ENCODE measurements around the gene MAB21L1. TPM values are rescaled to one million over a fixed set of nuclear protein-coding genes. Genes with fewer than 3 reads are reported as not detected.

Gene MAB21L1
- total RNA-seq, 4 donors from 2014 or later = 1.1 to 3.3 (median 2.2) TPM

DNA sequence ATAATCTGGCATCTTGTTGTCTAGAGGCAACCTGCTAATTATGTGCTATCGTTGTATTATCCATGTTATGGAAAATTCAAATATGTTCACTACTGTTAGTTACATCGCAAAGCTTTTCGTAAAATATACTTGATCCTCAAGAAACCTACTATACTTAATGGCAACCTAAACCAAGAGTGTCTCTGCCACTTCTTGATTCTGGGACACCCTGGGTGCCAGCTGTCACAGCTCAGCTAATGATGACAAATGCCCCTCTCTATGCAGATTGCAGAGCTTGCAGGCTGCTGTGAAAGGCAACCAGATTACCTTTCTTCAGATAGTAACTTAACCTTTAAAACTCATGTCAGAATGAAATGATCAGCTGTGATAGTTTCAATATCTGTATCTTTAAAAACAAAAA, 8.9 kb upstream of the MAB21L1 start:
- ATAC-seq = no peak
- WGBS, 2 donors (ENCODE audit: low coverage in 1 of 2) = 90 to 97% methylated on average over 2 to 3 of the region's 3 CpGs

DNA sequence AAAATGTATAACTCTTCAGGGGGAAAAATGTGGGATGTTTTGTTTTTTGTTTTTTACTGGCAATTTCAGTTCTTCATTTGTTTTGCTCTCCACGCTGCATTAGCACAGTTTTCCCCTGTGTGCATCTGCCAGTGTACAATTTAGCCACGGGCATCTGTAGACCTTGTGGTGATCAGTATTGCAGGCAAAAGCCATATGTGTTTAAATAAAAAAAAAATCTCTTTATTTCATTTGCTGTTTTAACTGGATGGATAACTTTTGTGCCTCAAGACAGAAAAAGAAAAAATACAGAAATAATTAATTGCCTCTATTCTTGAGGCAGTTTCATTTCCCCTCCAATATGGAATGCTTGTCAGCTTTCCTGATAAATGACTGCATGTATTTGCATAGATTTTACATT, 7.9 kb upstream of the MAB21L1 start:
- no peak for ATAC-seq

More for the DNA sequence above, 8.9 kb upstream of the MAB21L1 start:
- TF ChIP-seq POLR2A (IDR thresholded peaks at IDR 0.05) (no peak), EP300 (IDR thresholded peaks at IDR 0.05) (no peak), POLR2AphosphoS5 (IDR thresholded peaks at IDR 0.05) (no peak)
- Histone ChIP-seq H3K4me1 (no peaks in the 10 kb centered on the region), H3K27ac (no peak overlapping the region), H3K9me3 (no peaks in the 10 kb centered on the region), H3K4me3 (no peak overlapping the region), H3K27me3 (no peaks in the 10 kb centered on the region), H3K36me3 (no peaks in the 10 kb centered on the region)

DNA sequence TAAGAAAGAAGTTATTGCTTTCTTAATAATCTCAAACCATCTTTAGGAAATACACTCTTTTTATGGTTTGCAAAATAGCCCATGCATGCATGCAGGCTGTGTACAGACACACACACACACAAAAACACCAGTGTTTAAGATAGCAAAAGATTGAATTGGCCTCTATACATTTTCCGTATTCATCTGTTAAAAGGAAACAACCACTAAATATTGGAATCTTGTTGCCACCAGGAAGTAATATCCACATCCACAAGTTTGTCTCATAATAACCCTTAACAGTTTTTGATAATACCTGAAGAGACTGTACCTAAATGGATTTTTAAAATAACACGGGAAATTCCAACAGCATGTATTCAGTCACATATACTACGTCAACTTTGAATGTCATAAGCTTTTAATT, 7.3 kb upstream of the MAB21L1 start:
- H3K27me3 ChIP-seq = no peaks in the 10 kb centered on the region
- no peak overlapping the region for H3K4me3 ChIP-seq
- TF ChIP-seq, protein P1, sequence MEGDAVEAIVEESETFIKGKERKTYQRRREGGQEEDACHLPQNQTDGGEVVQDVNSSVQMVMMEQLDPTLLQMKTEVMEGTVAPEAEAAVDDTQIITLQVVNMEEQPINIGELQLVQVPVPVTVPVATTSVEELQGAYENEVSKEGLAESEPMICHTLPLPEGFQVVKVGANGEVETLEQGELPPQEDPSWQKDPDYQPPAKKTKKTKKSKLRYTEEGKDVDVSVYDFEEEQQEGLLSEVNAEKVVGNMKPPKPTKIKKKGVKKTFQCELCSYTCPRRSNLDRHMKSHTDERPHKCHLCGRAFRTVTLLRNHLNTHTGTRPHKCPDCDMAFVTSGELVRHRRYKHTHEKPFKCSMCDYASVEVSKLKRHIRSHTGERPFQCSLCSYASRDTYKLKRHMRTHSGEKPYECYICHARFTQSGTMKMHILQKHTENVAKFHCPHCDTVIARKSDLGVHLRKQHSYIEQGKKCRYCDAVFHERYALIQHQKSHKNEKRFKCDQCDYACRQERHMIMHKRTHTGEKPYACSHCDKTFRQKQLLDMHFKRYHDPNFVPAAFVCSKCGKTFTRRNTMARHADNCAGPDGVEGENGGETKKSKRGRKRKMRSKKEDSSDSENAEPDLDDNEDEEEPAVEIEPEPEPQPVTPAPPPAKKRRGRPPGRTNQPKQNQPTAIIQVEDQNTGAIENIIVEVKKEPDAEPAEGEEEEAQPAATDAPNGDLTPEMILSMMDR (IDR thresholded peaks at IDR 0.05) = no peak
- TF ChIP-seq EP300 (IDR thresholded peaks at IDR 0.05) (no peak), POLR2A (IDR thresholded peaks at IDR 0.05) (no peak), POLR2AphosphoS5 (IDR thresholded peaks at IDR 0.05) (no peak)
- no peak for ATAC-seq
- H3K36me3 ChIP-seq = no peaks in the 10 kb centered on the region
- WGBS, 2 donors (ENCODE audit: low coverage in 1 of 2) = 73 to 83% methylated on average over 3 of the region's 3 CpGs
- H3K4me1 ChIP-seq = no peaks in the 10 kb centered on the region
- no peaks in the 10 kb centered on the region for H3K9me3 ChIP-seq
- no peak overlapping the region for H3K27ac ChIP-seq

More for the DNA sequence above, 7.9 kb upstream of the MAB21L1 start:
- Histone ChIP-seq H3K4me3 (no peak overlapping the region), H3K27me3 (no peaks in the 10 kb centered on the region), H3K36me3 (no peaks in the 10 kb centered on the region), H3K27ac (no peak overlapping the region), H3K4me1 (no peaks in the 10 kb centered on the region), H3K9me3 (no peaks in the 10 kb centered on the region)
- no peak for TF ChIP-seq POLR2A (IDR thresholded peaks at IDR 0.05)
- TF ChIP-seq EP300 (IDR thresholded peaks at IDR 0.05) = no peak
- TF ChIP-seq, protein P1 (IDR thresholded peaks at IDR 0.05) = no peak
- TF ChIP-seq POLR2AphosphoS5 (IDR thresholded peaks at IDR 0.05) = no peak
- 73 to 98% methylated on average over 2 of the region's 2 CpGs for WGBS, 2 donors (ENCODE audit: low coverage in 1 of 2)

DNA sequence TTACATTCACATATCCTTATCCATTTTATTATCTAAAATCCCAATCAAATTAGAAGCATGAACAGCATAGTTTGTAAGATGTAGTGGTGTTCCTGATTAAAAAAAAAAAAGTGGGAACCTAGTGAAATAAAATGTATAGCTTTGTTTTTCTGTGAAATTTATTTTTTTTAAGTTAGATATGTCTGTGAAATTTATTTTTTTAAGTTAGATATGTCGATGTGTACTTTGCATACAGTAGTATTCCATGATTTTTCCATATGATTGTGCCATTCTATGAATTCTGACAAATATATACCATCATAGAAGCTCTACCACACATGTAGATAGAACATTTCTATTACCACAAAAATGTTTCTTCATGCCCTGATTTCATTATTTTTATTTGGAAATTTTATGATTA, 6.0 kb upstream of the MAB21L1 start:
- H3K9me3 ChIP-seq = no peaks in the 10 kb centered on the region
- no peak overlapping the region for H3K4me3 ChIP-seq
- H3K4me1 ChIP-seq = no peaks in the 10 kb centered on the region
- ATAC-seq = no peak
- TF ChIP-seq EP300 (IDR thresholded peaks at IDR 0.05) (no peak), POLR2AphosphoS5 (IDR thresholded peaks at IDR 0.05) (no peak), POLR2A (IDR thresholded peaks at IDR 0.05) (no peak)
- TF ChIP-seq, protein P1 (IDR thresholded peaks at IDR 0.05) = no peak
- no peak overlapping the region for H3K27ac ChIP-seq
- WGBS, 2 donors (ENCODE audit: low coverage in 1 of 2) = 86 to 100% methylated on average over 1 of the region's 1 CpG
- H3K27me3 ChIP-seq = no peaks in the 10 kb centered on the region
- no peaks in the 10 kb centered on the region for H3K36me3 ChIP-seq

DNA sequence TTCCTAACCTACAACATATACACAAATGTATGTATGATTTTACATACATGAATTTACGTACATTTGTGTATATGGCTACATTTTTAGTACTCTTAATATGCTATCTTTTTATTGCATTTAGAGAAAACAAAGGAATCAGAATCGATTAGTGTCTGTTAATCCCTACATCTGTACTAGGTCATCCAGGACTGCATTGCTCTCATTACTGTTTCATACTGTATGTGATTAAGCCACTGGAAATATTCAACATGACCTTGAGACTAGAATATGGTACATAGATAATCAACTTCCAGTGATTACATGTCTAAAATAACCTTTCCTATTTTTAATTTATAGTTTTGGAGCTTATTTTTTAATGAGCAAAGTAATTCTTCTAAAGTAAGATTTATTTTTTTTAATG, 5.3 kb upstream of the MAB21L1 start:
- Histone ChIP-seq H3K4me3 (no peak overlapping the region), H3K9me3 (no peaks in the 10 kb centered on the region), H3K27ac (no peak overlapping the region), H3K36me3 (no peaks in the 10 kb centered on the region), H3K27me3 (no peaks in the 10 kb centered on the region), H3K4me1 (no peaks in the 10 kb centered on the region)
- TF ChIP-seq POLR2A (IDR thresholded peaks at IDR 0.05) (no peak), EP300 (IDR thresholded peaks at IDR 0.05) (no peak), POLR2AphosphoS5 (IDR thresholded peaks at IDR 0.05) (no peak)
- TF ChIP-seq, protein P1 (IDR thresholded peaks at IDR 0.05) = no peak
- 71% methylated on average over 2 of the region's 2 CpGs for WGBS, 2 donors (ENCODE audit: low coverage in 1 of 2)
- ATAC-seq = no peak

All from gastroesophageal sphincter (tissue), 4 donors.